Measurements from ENCODE around the gene BLACAT1.
"Not testable (repeated sequence)": the region's sequence is repeated elsewhere in the genome, so short reads cannot be mapped to it uniquely, and the experiment has no call there.

Gene BLACAT1

GRCh38 chr1:205483372-205483771 is 27.5 kb upstream of the BLACAT1 start:
- DNase-seq: no peak

- DNase-seq: not testable (repeated sequence)
Observed at GRCh38 chr1:205482587-205482986, 26.7 kb upstream of the BLACAT1 start.

- DNase-seq: peak; percentile 36
Observed at GRCh38 chr1:205481629-205482151, 25.8 kb upstream of the BLACAT1 start.

GRCh38 chr1:205481218-205481617 is 25.4 kb upstream of the BLACAT1 start:
- no peak for DNase-seq

GRCh38 chr1:205480349-205480985 is 24.6 kb upstream of the BLACAT1 start:
- DNase-seq: no peak

- DNase-seq: not testable (repeated sequence)
Observed at GRCh38 chr1:205478985-205479384, 23.1 kb upstream of the BLACAT1 start.

GRCh38 chr1:205477759-205478247 is 22.0 kb upstream of the BLACAT1 start:
- peak; percentile 96 for DNase-seq

- no peak for DNase-seq
Observed at GRCh38 chr1:205477121-205477758, 21.4 kb upstream of the BLACAT1 start.

- no peak for DNase-seq
Observed at GRCh38 chr1:205476648-205477047, 20.8 kb upstream of the BLACAT1 start.

GRCh38 chr1:205475855-205476254 is 20.0 kb upstream of the BLACAT1 start:
- no peak for DNase-seq

GRCh38 chr1:205474571-205474970 is 18.7 kb upstream of the BLACAT1 start:
- no peak for DNase-seq

GRCh38 chr1:205473966-205474365 is 18.1 kb upstream of the BLACAT1 start:
- no peak for DNase-seq

GRCh38 chr1:205473475-205473874 is 17.6 kb upstream of the BLACAT1 start:
- DNase-seq: no peak

- no peak for DNase-seq
Observed at GRCh38 chr1:205472737-205473441, 17.0 kb upstream of the BLACAT1 start.

GRCh38 chr1:205470131-205470530 is 14.3 kb upstream of the BLACAT1 start:
- no peak for DNase-seq

- DNase-seq: no peak
Observed at GRCh38 chr1:205466595-205467220, 10.9 kb upstream of the BLACAT1 start.

- no peak for DNase-seq
Observed at GRCh38 chr1:205465392-205465791, 9.5 kb upstream of the BLACAT1 start.

GRCh38 chr1:205458777-205459566 is 3.1 kb upstream of the BLACAT1 start:
- DNase-seq: no peak

- peak; percentile 75 for DNase-seq
Observed at GRCh38 chr1:205456868-205457745, 1.3 kb upstream of the BLACAT1 start.

GRCh38 chr1:205456383-205456867 is 580 bp upstream of the BLACAT1 start:
- DNase-seq: peak; percentile 61

GRCh38 chr1:205454903-205455335 is 926 bp downstream of the BLACAT1 start:
- no peak for DNase-seq

Data from DMS79 treated with DMSO at 0.1 percent for 48 hours (cell line).